GM12801 (cell line): ENCODE data around the gene PRKCE.

Experiments used
- TF ChIP-seq, protein P1 (sequence below): IDR thresholded peaks from one replicate; pipeline ENCODE4 v1.5.1; 2011; ENCODE audit warnings: control low read depth; ENCODE audit not compliant: insufficient read length; ENCODE audit errors: extremely low read depth

The PRKCE gene

DNA sequence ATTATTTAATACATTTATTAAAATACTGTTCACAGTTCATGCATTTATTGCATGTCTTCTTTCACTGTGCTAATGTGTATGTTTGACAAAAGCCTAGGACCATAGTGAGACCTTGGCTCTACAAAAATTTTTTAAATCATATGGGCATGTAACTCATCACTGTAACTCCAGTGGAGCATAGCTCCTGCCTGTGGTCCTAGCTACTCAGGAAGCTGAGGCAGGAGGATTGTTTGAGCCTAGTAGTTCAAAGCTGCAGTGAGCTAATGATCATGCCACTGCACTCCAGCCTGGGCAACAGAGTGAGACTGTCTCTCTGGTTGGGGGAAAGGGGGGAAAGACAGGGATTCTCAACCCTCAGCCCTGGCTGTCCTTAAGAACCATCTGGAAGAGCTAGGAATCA lies 137.8 kb downstream of the PRKCE start:
- TF ChIP-seq, protein P1, sequence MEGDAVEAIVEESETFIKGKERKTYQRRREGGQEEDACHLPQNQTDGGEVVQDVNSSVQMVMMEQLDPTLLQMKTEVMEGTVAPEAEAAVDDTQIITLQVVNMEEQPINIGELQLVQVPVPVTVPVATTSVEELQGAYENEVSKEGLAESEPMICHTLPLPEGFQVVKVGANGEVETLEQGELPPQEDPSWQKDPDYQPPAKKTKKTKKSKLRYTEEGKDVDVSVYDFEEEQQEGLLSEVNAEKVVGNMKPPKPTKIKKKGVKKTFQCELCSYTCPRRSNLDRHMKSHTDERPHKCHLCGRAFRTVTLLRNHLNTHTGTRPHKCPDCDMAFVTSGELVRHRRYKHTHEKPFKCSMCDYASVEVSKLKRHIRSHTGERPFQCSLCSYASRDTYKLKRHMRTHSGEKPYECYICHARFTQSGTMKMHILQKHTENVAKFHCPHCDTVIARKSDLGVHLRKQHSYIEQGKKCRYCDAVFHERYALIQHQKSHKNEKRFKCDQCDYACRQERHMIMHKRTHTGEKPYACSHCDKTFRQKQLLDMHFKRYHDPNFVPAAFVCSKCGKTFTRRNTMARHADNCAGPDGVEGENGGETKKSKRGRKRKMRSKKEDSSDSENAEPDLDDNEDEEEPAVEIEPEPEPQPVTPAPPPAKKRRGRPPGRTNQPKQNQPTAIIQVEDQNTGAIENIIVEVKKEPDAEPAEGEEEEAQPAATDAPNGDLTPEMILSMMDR = no peak

DNA sequence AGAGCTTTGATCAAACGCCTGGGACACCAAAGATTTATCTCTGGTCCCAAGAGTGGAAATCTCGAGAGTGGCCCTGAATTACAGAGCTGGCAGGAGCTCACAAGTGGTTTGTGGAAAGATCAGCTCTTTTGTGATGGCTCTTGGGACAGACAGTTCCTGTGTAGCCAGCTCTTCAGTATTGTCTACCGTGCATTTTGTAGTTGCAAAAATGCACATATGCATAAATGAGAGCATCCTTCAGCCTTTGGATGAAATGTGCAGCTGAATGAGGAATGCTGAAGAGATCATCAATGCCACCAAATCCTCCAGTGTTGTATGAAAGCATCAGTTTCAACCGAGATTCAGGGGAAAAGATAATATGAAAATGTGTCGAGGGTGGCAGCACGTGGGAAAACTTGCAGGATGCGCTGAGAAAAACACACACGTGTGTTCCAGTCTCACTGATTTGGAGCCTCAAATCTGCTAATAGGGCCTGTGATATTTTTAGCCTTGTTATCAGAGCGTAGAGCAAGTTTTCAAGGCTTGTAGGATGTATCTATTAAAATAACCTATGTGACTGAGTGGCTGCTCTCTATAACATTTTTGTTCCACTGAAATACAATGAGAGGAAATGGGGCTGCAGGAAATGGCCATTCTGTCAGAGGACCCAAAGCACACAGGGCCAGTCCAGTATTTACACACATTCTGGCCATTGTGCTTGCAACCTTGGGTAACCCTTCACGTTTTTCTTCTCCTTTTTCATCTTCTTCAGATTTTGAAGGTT lies 138.7 kb downstream of the PRKCE start:
- TF ChIP-seq, protein P1 = no peak

DNA sequence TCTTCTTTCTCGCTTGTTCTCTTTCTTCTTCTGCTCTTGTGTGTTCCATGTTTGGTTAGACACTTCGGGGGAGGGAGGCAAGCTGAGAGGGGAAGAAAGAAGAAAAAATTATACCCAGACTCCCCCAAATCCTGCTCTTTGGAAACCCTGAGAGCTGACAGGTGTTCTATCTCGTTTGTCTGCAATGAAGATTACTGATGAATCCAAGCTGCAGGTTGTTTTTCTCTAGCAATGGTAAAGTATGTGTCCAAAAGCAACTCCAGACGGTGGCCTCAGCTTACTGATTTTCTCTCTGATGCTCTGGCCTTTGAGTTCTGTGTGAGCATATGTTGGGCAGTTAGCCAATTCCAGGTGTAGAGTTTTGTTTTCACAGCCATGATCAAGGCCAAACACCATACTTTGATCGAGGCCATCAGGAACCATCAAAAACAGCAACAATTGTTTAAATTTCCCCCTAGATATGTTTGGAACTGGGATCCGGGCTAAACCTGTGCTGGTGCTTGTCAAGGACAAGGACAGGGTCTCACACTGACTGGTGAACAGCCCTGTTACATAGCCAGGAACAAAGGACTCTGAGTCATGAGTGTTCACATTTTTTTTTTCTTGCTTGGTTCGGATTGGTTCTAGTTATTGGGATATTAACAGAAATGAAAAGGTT lies 142.0 kb downstream of the PRKCE start:
- TF ChIP-seq, protein P1 = no peak

DNA sequence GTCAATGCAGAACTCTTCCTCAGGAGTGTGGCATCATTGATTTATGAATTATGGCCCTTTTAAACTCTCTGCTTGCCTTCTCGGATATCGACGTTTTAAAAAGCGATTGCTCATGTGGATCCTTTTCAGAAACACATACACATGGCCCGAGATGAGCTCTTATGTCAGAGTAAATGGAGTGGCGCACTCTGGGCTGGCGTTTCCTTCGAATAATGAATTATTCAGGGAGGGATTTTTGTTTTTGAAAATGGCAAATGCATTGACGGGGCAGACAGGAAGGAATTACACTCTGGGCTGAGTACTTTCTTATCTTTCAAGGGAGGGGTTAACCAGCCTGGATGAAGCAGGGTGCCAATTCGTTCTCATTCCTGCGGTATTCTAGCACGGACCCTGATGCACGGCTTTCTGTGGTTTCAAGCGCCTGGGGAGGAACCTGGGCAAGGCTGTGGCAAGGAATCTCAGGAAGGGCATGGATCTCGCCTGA lies 142.7 kb downstream of the PRKCE start:
- TF ChIP-seq, protein P1 = no peak

DNA sequence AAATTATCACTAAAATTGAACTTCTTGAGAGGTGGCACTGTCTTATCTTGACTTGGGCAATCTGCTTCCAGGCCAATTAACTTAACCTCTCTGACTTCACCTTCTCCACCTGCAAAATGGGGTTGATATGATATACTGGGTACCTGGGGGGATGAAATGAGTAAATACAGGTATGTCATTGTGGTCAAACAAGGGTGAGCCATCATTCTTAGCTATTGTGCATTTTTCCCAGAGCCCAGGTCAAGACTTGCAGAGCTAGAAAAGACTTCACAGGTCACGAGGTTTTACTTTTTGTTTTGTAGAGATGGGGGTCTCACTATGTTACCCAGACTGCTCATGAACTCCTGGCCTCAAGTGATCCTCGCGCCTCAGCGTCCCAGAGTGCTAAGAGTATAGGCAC lies 145.0 kb downstream of the PRKCE start:
- TF ChIP-seq, protein P1 = no peak

DNA sequence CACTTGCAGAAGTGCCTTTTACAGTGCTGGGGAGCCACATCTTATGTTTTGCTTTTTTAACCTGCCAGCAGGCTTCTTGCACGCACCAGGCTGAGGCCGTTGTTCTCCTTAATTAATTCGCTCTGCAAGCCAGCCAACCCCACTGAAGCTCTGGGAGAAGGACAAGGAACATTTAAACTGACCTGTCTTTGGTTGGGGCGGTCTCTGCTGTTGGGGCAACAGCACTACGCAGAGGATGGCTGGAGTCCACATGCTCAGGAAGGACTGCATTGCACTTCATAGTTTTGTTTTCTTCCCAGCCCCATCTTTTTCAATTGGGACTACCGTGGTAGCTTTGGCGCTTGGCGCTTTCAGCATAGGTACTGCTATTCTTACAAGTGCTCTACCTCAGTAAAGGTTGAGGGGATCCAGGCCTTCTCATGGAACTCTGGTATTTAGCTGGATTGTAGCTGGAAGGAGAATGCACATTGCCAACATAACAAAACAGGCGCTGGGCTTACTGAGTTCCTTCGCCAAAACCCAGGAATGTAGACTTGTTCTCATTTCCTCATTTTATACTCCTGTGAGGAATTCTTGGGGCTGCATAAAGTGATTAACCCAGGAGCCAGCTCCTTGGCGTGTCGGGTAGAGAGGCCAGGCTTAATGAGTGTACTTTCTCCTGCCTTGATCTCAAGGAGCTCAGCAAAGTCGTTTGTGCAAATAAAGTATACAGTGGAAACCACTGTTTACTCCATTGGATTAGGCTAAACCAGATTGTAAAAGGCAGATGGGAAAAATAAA lies 146.2 kb downstream of the PRKCE start:
- TF ChIP-seq, protein P1 = no peak

DNA sequence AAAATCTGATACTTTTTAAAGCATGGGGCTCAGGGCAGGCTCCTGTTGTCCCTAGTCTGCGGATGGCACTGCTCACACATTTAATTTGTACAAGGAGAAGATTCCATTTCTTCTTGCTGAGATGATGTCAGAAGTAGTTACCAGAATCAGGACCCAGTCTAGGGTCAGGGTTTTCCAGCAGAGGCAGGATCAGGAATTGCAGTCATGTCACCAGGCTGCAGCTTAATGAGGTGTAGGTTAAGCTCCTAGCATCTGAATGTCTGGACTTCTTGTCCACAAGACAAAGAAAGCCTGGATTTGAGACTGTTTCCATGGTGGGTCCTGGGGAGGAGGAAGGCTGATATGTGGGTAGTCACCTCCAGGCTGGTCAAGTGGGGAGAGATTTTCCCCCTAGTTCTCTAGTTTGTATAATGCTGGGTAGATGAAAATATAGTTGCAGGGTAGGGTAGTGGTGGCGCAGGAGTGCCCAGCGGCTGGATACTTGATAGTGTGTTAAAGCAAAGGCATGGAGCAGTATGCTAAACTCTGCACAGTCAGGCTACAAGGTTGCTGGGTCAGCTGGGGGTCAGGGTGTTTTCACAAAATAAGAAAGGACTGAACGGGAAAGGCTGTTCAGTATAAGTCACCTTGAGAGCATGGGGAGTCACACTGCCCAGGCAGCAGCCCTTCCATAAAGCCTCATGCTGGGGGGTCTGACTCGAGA lies 148.4 kb downstream of the PRKCE start:
- TF ChIP-seq, protein P1 = no peak
